H54 (cell line): ENCODE results near the gene SGSM2.

Experiments used
- DNase-seq: peaks from one replicate; pipeline ENCODE4 v3.0.0; 2011; ENCODE audit warnings: low spot score, mixed read lengths; ENCODE audit not compliant: insufficient read length
- FAIRE-seq: peaks from 3 replicates; lab custom pipeline; 2011; peaks lifted over from hg19 to GRCh38; lab: Jason Lieb, UNC
- POLR2A ChIP-seq: IDR thresholded peaks from 2 replicates; pipeline ENCODE4 v1.6.1; 2011; ENCODE audit warnings: low read depth, mild to moderate bottlenecking, low read length

The SGSM2 gene

GRCh38 chr17:2351269-2351668, 14.0 kb downstream of the SGSM2 start:
- DNase-seq (no peak), FAIRE-seq (no peak)
- TF ChIP-seq POLR2A: no peak

GRCh38 chr17:2354311-2354710, 17.0 kb downstream of the SGSM2 start:
- TF ChIP-seq POLR2A: no peak
- DNase-seq (no peak), FAIRE-seq (no peak)

GRCh38 chr17:2357237-2357636, 19.9 kb downstream of the SGSM2 start:
- TF ChIP-seq POLR2A: no peak
- DNase-seq (no peak), FAIRE-seq (no peak)

- TF ChIP-seq POLR2A: no peak
- no peak for FAIRE-seq
- DNase-seq: no peak
Observed at GRCh38 chr17:2357931-2358434, 20.7 kb downstream of the SGSM2 start.

GRCh38 chr17:2361010-2361760, 23.9 kb downstream of the SGSM2 start:
- DNase-seq (no peak), FAIRE-seq (no peak)
- no peak for TF ChIP-seq POLR2A

- no peak for TF ChIP-seq POLR2A
- DNase-seq: no peak
- no peak for FAIRE-seq
Observed at GRCh38 chr17:2362016-2362415, 24.7 kb downstream of the SGSM2 start.

GRCh38 chr17:2362416-2362815, 25.1 kb downstream of the SGSM2 start:
- no peak for DNase-seq
- TF ChIP-seq POLR2A: no peak
- no peak for FAIRE-seq

GRCh38 chr17:2362881-2363280, 25.6 kb downstream of the SGSM2 start:
- no peak for TF ChIP-seq POLR2A
- FAIRE-seq: no peak
- no peak for DNase-seq

GRCh38 chr17:2363318-2363717, 26.0 kb downstream of the SGSM2 start:
- FAIRE-seq (no peak), DNase-seq (no peak)
- no peak for TF ChIP-seq POLR2A

GRCh38 chr17:2363851-2364762, 26.8 kb downstream of the SGSM2 start:
- no peak for FAIRE-seq
- no peak for TF ChIP-seq POLR2A

GRCh38 chr17:2364763-2365116, 27.4 kb downstream of the SGSM2 start:
- no peak for FAIRE-seq
- no peak for DNase-seq
- TF ChIP-seq POLR2A: no peak

More at GRCh38 chr17:2363851-2364762, 26.8 kb downstream of the SGSM2 start:
- DNase-seq: no peak

- TF ChIP-seq POLR2A: no peak
- no peak for DNase-seq
- no peak for FAIRE-seq
Observed at GRCh38 chr17:2365132-2365531, 27.8 kb downstream of the SGSM2 start.

GRCh38 chr17:2366747-2367494, 29.6 kb downstream of the SGSM2 start:
- no peak for DNase-seq
- no peak for TF ChIP-seq POLR2A
- no peak for FAIRE-seq
